ENCODE data around the gene JHY.

GRCh38 chr11:122888162-122888561, 5.6 kb downstream of the JHY start:
- TF ChIP-seq POLR2A (IDR thresholded peaks at IDR 0.05; ENCODE audit: low read length): no peak
- TF ChIP-seq GATA1 (IDR thresholded peaks at IDR 0.05; ENCODE audit: low read depth, low read length): no peak

Measured in erythroblast (primary cell).